Keratinocyte (primary cell): ENCODE measurements around the gene HES7.

Experiments
- EZH2 ChIP-seq: IDR thresholded peaks from one replicate; pipeline ENCODE4 v1.6.1; 2012; ENCODE audit warnings: inconsistent platforms, mild to moderate bottlenecking, low read length, moderate library complexity
- TF ChIP-seq, protein P1 (sequence below), 3 experiments: IDR thresholded peaks in 1 of 3; conservative IDR thresholded peaks in 1 of 3; optimal IDR thresholded peaks in 1 of 3; 2 replicates in 2 of 3; 3 replicates in 1 of 3; pipeline versions ENCODE3 to v1.5.1; 2011; ENCODE audit warnings: low read length in 3 of 3, mild to moderate bottlenecking in 3 of 3, moderate library complexity in 2 of 3, control low read depth in 1 of 3, inconsistent platforms in 1 of 3; ENCODE audit not compliant: insufficient read depth in 2 of 3; ENCODE audit errors: extremely low read depth in 1 of 3

DNA sequence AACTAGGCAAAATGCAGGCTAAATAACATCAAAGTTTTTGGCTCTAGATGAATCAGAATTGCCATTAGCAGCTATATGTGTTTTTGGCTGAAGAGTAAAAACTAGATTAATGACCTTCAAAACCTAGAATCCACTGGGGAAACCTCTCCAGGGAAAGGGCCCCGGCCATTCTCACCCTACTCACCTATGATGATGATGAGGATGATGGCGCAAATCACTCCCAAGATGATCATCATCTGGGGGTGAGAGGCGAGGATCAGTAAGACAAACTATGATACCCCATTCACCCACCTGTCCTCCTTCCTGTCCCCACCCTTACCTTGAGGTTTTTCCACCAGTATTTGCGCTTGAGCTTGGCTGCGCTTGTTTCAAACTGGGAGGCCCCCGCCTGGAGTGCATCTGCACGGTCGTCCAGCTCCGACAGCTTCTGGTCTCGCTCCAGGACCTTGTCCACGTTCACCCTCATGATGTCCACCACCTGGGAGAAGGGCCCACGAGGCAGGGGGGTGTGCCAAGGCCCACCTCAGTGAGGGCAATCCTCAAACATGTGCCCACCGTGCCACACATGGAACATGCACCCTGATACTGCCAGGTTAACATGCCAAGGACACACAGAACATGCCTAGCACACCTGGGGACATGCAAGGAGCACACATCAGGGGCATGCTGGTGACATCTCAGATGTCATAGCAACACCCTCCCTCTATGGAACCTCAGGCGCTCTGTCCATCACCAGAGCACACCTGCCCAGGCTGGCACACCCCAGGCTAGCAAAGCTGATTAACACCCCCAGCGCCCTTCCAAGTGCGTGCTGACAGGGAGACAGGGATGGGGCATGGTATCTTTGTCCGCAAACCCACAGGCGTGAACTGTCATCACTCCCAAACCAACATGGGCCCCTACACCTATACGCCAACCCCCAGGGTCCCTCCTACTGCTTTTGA lies 37.7 kb upstream of the HES7 start:
- no peak for TF ChIP-seq EZH2
- TF ChIP-seq, protein P1, sequence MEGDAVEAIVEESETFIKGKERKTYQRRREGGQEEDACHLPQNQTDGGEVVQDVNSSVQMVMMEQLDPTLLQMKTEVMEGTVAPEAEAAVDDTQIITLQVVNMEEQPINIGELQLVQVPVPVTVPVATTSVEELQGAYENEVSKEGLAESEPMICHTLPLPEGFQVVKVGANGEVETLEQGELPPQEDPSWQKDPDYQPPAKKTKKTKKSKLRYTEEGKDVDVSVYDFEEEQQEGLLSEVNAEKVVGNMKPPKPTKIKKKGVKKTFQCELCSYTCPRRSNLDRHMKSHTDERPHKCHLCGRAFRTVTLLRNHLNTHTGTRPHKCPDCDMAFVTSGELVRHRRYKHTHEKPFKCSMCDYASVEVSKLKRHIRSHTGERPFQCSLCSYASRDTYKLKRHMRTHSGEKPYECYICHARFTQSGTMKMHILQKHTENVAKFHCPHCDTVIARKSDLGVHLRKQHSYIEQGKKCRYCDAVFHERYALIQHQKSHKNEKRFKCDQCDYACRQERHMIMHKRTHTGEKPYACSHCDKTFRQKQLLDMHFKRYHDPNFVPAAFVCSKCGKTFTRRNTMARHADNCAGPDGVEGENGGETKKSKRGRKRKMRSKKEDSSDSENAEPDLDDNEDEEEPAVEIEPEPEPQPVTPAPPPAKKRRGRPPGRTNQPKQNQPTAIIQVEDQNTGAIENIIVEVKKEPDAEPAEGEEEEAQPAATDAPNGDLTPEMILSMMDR (optimal IDR thresholded peaks at IDR 0.05 in 1 of 3, IDR thresholded peaks at IDR 0.05 in 1 of 3, conservative IDR thresholded peaks at IDR 0.05 in 1 of 3; ENCODE audit: extremely low read depth in 1 of 3, insufficient read depth in 2 of 3, low read length in 3 of 3), result no peak
